ENCODE measurements around the gene CDKN2AIP.
"Not testable (repeated sequence)": the region's sequence is repeated elsewhere in the genome, so short reads cannot be mapped to it uniquely, and the experiment has no call there.

CDKN2AIP gene

GRCh38 chr4:183429489-183429888, 14.9 kb upstream of the CDKN2AIP start:
- TF ChIP-seq, protein P1, sequence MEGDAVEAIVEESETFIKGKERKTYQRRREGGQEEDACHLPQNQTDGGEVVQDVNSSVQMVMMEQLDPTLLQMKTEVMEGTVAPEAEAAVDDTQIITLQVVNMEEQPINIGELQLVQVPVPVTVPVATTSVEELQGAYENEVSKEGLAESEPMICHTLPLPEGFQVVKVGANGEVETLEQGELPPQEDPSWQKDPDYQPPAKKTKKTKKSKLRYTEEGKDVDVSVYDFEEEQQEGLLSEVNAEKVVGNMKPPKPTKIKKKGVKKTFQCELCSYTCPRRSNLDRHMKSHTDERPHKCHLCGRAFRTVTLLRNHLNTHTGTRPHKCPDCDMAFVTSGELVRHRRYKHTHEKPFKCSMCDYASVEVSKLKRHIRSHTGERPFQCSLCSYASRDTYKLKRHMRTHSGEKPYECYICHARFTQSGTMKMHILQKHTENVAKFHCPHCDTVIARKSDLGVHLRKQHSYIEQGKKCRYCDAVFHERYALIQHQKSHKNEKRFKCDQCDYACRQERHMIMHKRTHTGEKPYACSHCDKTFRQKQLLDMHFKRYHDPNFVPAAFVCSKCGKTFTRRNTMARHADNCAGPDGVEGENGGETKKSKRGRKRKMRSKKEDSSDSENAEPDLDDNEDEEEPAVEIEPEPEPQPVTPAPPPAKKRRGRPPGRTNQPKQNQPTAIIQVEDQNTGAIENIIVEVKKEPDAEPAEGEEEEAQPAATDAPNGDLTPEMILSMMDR (IDR thresholded peaks at IDR 0.05; ENCODE audit: low read depth, low read length), result no peak
- H3K4me3 ChIP-seq (replicated peaks in 1 of 2; ENCODE audit: low read depth in 2 of 2, low read length in 2 of 2), result no peak overlapping the region
- DNase-seq (ENCODE audit: low read depth in 2 of 2), result no peak

DNA sequence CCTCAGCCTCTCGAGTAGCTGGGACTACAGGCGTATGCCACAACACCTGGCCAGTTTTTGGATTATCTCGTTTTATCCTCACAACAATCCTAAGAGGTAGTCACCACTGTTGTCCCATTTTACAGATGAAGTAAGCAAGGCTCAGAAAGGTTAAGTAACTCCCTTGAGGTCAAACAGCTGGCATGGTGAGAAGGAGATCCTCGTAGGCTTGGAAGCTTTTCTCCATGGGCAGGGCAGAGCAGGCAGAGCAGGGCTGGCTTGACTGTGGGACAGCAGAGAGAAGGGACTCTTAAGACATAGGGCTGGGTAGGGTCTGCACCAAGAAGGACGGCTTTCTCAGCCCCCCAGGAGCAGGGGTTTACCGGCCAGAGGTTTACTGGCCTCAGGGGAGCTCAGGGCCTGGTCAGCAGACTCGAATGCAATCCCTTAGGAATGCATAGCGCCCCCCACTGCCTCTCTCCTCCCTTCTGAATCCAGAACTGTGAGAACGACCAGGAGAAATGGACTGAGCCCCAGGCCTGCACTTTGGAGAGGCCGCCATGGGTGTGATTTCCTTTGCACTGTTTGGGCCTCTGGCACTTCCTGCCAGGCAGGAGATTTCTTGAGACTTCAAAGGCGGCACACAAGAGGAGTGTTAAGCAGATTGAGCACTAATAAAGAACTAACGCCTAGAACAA, 14.0 kb upstream of the CDKN2AIP start:
- DNase-seq (ENCODE audit: low read depth in 2 of 2), result peak in 1 of 2 donors; percentile 16
- no peak overlapping the region for H3K4me3 ChIP-seq (replicated peaks in 1 of 2; ENCODE audit: low read depth in 2 of 2, low read length in 2 of 2)
- TF ChIP-seq, protein P1 (IDR thresholded peaks at IDR 0.05; ENCODE audit: low read depth, low read length), result no peak

DNA sequence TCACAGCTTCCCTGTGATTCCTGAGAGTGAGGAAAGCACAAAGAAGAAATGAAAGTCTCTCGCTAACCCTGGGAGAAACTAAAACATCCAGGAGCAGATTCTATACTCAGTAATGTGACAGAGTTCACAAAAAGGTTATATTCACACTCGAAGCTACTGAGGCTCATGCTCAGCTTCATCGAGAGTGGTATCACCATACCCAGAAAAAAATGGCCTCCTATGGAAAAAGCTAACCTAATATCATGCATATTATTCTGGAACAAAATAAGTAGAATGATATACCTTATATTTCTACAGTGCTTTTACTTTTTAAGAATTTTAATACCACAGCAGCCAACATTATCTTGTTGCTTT, 13.5 kb upstream of the CDKN2AIP start:
- DNase-seq (ENCODE audit: low read depth in 2 of 2), result no peak
- TF ChIP-seq, protein P1 (IDR thresholded peaks at IDR 0.05; ENCODE audit: low read depth, low read length), result no peak
- H3K4me3 ChIP-seq (replicated peaks in 1 of 2; ENCODE audit: low read depth in 2 of 2, low read length in 2 of 2), result no peak overlapping the region

GRCh38 chr4:183431614-183432013, 12.8 kb upstream of the CDKN2AIP start:
- H3K4me3 ChIP-seq (replicated peaks in 1 of 2; ENCODE audit: low read depth in 2 of 2, low read length in 2 of 2), result no peak overlapping the region
- TF ChIP-seq, protein P1 (IDR thresholded peaks at IDR 0.05; ENCODE audit: low read depth, low read length), result no peak
- no peak for DNase-seq (ENCODE audit: low read depth in 2 of 2)

DNA sequence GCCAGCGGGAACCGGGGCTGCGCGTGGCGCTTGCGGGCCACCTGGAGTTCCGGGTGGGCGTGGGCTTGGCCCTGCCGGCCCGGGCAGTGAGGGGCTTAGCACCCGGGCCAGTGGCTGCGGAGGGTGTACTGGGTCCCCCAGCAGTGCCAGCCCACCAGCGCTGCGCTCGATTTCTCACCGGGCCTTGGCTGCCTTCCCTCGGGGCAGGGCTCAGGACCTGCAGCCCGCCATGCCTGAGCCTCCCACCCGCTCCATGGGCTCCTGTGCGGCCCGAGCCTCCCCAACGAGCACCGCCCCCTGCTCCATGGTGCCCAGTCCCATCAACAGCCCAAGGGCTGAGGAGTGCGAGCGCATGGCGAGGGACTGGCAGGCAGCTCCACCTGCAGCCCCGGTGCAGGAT, 11.3 kb upstream of the CDKN2AIP start:
- not testable (repeated sequence) for H3K4me3 ChIP-seq (replicated peaks in 1 of 2; ENCODE audit: low read depth in 2 of 2, low read length in 2 of 2); DNase-seq (ENCODE audit: low read depth in 2 of 2)

DNA sequence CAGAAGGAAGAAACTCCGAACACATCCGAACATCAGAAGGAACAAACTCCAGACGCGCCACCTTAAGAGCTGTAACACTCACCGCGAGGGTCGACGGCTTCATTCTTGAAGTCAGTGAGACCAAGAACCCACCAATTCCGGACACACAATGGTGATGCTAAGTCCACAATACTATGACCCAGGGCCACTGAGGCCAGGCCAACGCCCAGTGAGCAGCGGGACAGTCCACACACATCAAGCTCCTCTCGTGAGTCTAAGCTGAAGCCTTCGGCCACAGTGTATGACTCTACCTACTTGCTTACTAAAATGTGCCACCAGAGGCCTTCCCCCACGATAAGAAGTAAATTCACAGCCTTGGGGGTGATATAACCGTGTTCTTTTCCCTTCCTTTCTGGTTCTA, 10.2 kb upstream of the CDKN2AIP start:
- TF ChIP-seq, protein P1 (IDR thresholded peaks at IDR 0.05; ENCODE audit: low read depth, low read length), result no peak
- no peak for DNase-seq (ENCODE audit: low read depth in 2 of 2)

DNA sequence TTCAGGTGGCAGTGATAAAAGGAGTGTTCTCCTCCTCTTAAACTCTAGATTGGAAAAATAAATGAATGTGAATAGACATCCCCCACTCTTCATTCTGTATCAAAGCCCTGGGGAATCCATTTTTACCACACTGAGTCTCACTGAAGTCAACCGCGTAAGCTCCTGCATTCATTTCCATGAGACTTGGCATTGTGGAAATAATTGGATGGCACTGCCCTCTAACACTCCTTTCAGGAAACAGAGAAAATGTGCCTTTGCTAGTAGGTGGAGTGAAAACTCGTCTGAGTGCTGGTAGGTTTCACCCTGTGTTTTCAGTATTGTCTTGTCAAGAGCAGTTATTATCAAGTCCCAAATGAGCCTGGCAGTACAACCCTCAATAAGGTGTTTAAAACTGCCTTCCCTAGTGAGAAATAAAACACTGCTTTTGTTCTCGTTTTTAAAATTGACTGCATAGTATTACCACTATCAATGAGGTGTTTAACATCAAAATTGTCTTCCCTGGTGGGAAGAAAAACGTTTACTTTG, 9.7 kb upstream of the CDKN2AIP start:
- no peak for DNase-seq (ENCODE audit: low read depth in 2 of 2)
- TF ChIP-seq, protein P1 (IDR thresholded peaks at IDR 0.05; ENCODE audit: low read depth, low read length), result no peak
- no peak overlapping the region for H3K4me3 ChIP-seq (replicated peaks in 1 of 2; ENCODE audit: low read depth in 2 of 2, low read length in 2 of 2)

More for the DNA sequence above, 10.2 kb upstream of the CDKN2AIP start:
- no peak overlapping the region for H3K4me3 ChIP-seq (replicated peaks in 1 of 2; ENCODE audit: low read depth in 2 of 2, low read length in 2 of 2)

Data from cardiac fibroblast (primary cell).